GM21619 (cell line): ENCODE measurements around the gene CACNA2D1.
"Not testable (repeated sequence)": the region's sequence is repeated elsewhere in the genome, so short reads cannot be mapped to it uniquely, and the experiment has no call there.

Experiments
- ATAC-seq: cut with Tn5 transposase; IDR thresholded peaks from one replicate; pipeline ENCODE4 v1.9.1; 2021; ENCODE audit not compliant: unreplicated experiment

CACNA2D1 gene

GRCh38 chr7:82053453-82054032 is 390.0 kb downstream of the CACNA2D1 start:
- ATAC-seq, result no peak

- no peak for ATAC-seq
Measured at GRCh38 chr7:82051601-82052000, 392.0 kb downstream of the CACNA2D1 start.

GRCh38 chr7:82050792-82051191 is 392.8 kb downstream of the CACNA2D1 start:
- ATAC-seq, result no peak

- ATAC-seq, result no peak
Measured at GRCh38 chr7:82049891-82050533, 393.6 kb downstream of the CACNA2D1 start.

GRCh38 chr7:82049442-82049841 is 394.1 kb downstream of the CACNA2D1 start:
- ATAC-seq, result no peak

GRCh38 chr7:82044497-82045080 is 399.0 kb downstream of the CACNA2D1 start:
- peak; percentile 65 for ATAC-seq

- ATAC-seq, result no peak
Measured at GRCh38 chr7:82039621-82040020, 404.0 kb downstream of the CACNA2D1 start.

GRCh38 chr7:82036146-82036886 is 407.3 kb downstream of the CACNA2D1 start:
- ATAC-seq, result no peak

- ATAC-seq, result no peak
Measured at GRCh38 chr7:82035456-82035855, 408.1 kb downstream of the CACNA2D1 start.

GRCh38 chr7:82032901-82033300 is 410.7 kb downstream of the CACNA2D1 start:
- no peak for ATAC-seq

- ATAC-seq, result no peak
Measured at GRCh38 chr7:82029236-82029913, 414.2 kb downstream of the CACNA2D1 start.

GRCh38 chr7:82028097-82028496 is 415.5 kb downstream of the CACNA2D1 start:
- no peak for ATAC-seq

- ATAC-seq, result no peak
Measured at GRCh38 chr7:82021713-82022112, 421.9 kb downstream of the CACNA2D1 start.

GRCh38 chr7:82021036-82021435 is 422.5 kb downstream of the CACNA2D1 start:
- ATAC-seq, result no peak

GRCh38 chr7:82019551-82020475 is 423.8 kb downstream of the CACNA2D1 start:
- no peak for ATAC-seq

- no peak for ATAC-seq
Measured at GRCh38 chr7:82018226-82018625, 425.4 kb downstream of the CACNA2D1 start.

GRCh38 chr7:82017334-82017943 is 426.1 kb downstream of the CACNA2D1 start:
- ATAC-seq, result no peak

- no peak for ATAC-seq
Measured at GRCh38 chr7:82015751-82016150, 427.8 kb downstream of the CACNA2D1 start.

- ATAC-seq, result not testable (repeated sequence)
Measured at GRCh38 chr7:82014574-82014973, 429.0 kb downstream of the CACNA2D1 start.

- no peak for ATAC-seq
Measured at GRCh38 chr7:82012453-82012852, 431.1 kb downstream of the CACNA2D1 start.
